HepG2 (cell line): ENCODE measurements around the gene RPRD1A. TPM values are rescaled to one million over a fixed set of nuclear protein-coding genes. Genes with fewer than 3 reads are reported as not detected.

ENCODE experiments used
- FOXA3 ChIP-seq: IDR thresholded peaks from 2 replicates; pipeline ENCODE4 v1.6.1; 2016; ENCODE audit warnings: missing genetic modification reagents, missing compliant biosample characterization
- HIVEP1 ChIP-seq: sonication (generic); formaldehyde crosslinking; IDR thresholded peaks from 2 replicates; pipeline ENCODE4 v1.4.0; 2020; ENCODE audit warnings: mild to moderate bottlenecking, missing genetic modification reagents
- KLF13 ChIP-seq: sonication (generic); formaldehyde crosslinking; IDR thresholded peaks from 2 replicates; pipeline ENCODE4 v1.4.0; 2020; ENCODE audit warnings: mild to moderate bottlenecking, missing genetic modification reagents
- MATR3 ChIP-seq: sonication (generic); formaldehyde crosslinking; IDR thresholded peaks from 2 replicates; pipeline ENCODE4 v1.4.0; 2020; ENCODE audit warnings: missing genetic modification reagents
- MXD4 ChIP-seq: IDR thresholded peaks from 2 replicates; pipeline ENCODE4 v1.6.1; 2016; ENCODE audit warnings: mild to moderate bottlenecking, missing biosample characterization, missing genetic modification reagents
- NCOA1 ChIP-seq: sonication (generic); formaldehyde crosslinking; IDR thresholded peaks from 2 replicates; pipeline ENCODE4 v1.9.0; 2021; ENCODE audit warnings: missing genetic modification reagents
- NR2F6 ChIP-seq, 2 experiments: IDR thresholded peaks; 2 replicates each; pipeline ENCODE4 v1.6.1; 2016; ENCODE audit warnings: antibody characterized with exemption in 1 of 2, mild to moderate bottlenecking in 1 of 2
- PAXIP1 ChIP-seq: sonication (generic); formaldehyde crosslinking; conservative IDR thresholded peaks from 2 replicates; pipeline ENCODE4 v1.4.0; 2020; ENCODE audit warnings: mild to moderate bottlenecking, missing genetic modification reagents, moderate library complexity
- RNF2 ChIP-seq: fragments of 450-650 bp; conservative IDR thresholded peaks from 2 replicates; pipeline ENCODE4 v1.6.1; 2016; ENCODE audit warnings: low read depth
- SP4 ChIP-seq: sonication (generic); formaldehyde crosslinking; IDR thresholded peaks from 2 replicates; pipeline ENCODE4 v1.8.1; 2023; ENCODE audit warnings: mild to moderate bottlenecking, missing genetic modification reagents
- TAF15 ChIP-seq: fragments of 200-400 bp; formaldehyde crosslinking; IDR thresholded peaks from one replicate; pipeline ENCODE4 v1.6.1; 2018; ENCODE audit warnings: mild to moderate bottlenecking, low read depth, low read length; ENCODE audit not compliant: poor library complexity, severe bottlenecking
- TOE1 ChIP-seq: sonication (generic); formaldehyde crosslinking; IDR thresholded peaks from 2 replicates; pipeline ENCODE4 v1.4.0; 2020; ENCODE audit warnings: mild to moderate bottlenecking, missing genetic modification reagents
- UBTF ChIP-seq: sonication (generic); formaldehyde crosslinking; IDR thresholded peaks from 2 replicates; pipeline ENCODE4 v1.4.0; 2020; ENCODE audit warnings: mild to moderate bottlenecking, missing genetic modification reagents
- XBP1 ChIP-seq: sonication (generic); formaldehyde crosslinking; IDR thresholded peaks from 2 replicates; pipeline ENCODE4 v1.5.0; 2020; ENCODE audit warnings: missing genetic modification reagents
- ZKSCAN8 ChIP-seq: IDR thresholded peaks from 2 replicates; pipeline ENCODE4 v1.6.1; 2016; ENCODE audit warnings: borderline replicate concordance, missing genetic modification reagents, missing compliant biosample characterization
- ZMAT3 ChIP-seq: sonication (generic); formaldehyde crosslinking; conservative IDR thresholded peaks from 2 replicates; pipeline ENCODE4 v1.7.0; 2021; ENCODE audit warnings: missing genetic modification reagents
- ZNF770 ChIP-seq: sonication (generic); formaldehyde crosslinking; IDR thresholded peaks from 2 replicates; pipeline ENCODE4 v1.5.0; 2020; ENCODE audit warnings: mild to moderate bottlenecking, missing genetic modification reagents
- ZNF788 ChIP-seq: sonication (generic); formaldehyde crosslinking; IDR thresholded peaks from 2 replicates; pipeline ENCODE4 v1.5.0; 2020; ENCODE audit warnings: mild to moderate bottlenecking, missing genetic modification reagents, borderline replicate concordance
- polyA plus RNA-seq, 8 experiments: library from polyadenylated mRNA; depleted of rRNA in 3 of 8; stranded (reverse) in 7 of 8; unstranded in 1 of 8; fragments of >200 nt; fragmentation: Illumina TruSeq in 4 of 8; extraction: Trizol in 4 of 8; gene quantifications; 2 replicates each; pipeline versions ENCODE4 v1.2.1 to v1.2.3, GENCODE V29; 2011 to 2016; ENCODE audit warnings: low read depth in 4 of 8, missing spikeins in 1 of 8, mixed read lengths in 1 of 8; ENCODE audit not compliant: insufficient read depth in 1 of 8
- total RNA-seq, 5 experiments: library from RNA; depleted of rRNA; stranded (reverse); fragments of >200 nt; fragmentation: Illumina TruSeq; extraction: Trizol; gene quantifications; 2 replicates each; pipeline ENCODE4 v1.2.3, GENCODE V29; 2016; ENCODE audit warnings: low read depth in 1 of 5
- TF ChIP-seq, protein P1 (sequence below): sonication (generic); formaldehyde crosslinking; IDR thresholded peaks from 2 replicates; pipeline ENCODE4 v1.4.0; 2020; ENCODE audit warnings: missing genetic modification reagents

Gene RPRD1A
- total and polyA plus RNA-seq, 2 of the 13 experiments (the other 11 are each of a cell fraction or from before 2014, with no cell fraction given): 42.5 to 78.2 TPM

DNA sequence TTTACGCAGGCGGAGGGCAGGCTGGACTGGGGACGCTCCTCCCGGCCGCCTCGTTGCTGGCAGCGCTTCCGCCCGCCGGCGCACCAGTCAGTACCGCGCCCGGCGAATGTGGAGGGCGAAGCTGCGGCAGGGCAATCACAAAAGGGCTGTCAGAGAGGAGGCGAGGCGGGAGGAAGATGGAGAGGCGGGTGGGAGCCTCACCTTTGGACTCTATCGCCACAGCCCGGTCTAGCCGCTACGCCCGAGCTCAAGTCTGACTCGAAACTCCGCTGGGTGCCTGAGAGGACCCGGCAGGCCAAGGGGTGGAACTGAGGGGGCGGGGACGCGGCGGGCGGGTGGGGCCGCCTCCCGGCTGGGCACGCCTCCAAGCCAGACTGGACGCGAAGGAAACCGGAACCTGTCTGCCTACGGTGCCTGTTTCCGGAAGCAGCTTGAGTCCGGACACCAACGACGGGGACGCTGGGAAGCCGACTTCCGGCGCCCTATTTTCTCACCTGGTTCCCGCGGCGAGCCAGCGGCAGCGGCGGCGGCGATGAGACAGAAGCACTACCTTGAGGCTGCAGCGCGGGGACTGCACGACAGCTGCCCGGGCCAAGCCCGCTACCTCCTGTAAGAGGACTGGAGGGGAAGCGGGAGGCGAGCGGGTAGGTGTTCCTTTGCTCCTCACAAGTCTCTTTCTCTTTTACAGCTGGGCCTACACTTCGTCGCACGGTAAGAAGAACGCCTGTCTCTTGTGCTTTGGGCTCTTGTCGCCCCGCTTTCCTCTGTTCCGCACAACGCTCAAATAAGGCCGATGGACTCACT lies 95.0 kb downstream of the RPRD1A start, which contains the start of gene RMP24 (continued):
- no peak for TF ChIP-seq TOE1 (CRISPR knock-in tag)
- TF ChIP-seq PAXIP1: peak; percentile 64
- no peak for TF ChIP-seq TAF15
- no peak for TF ChIP-seq NCOA1
- TF ChIP-seq, protein P1, sequence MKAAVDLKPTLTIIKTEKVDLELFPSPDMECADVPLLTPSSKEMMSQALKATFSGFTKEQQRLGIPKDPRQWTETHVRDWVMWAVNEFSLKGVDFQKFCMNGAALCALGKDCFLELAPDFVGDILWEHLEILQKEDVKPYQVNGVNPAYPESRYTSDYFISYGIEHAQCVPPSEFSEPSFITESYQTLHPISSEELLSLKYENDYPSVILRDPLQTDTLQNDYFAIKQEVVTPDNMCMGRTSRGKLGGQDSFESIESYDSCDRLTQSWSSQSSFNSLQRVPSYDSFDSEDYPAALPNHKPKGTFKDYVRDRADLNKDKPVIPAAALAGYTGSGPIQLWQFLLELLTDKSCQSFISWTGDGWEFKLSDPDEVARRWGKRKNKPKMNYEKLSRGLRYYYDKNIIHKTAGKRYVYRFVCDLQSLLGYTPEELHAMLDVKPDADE: peak; percentile 88; the same call in 1 of the 2 replicates
- peak; percentile 69; the same call in 1 of the 2 replicates for TF ChIP-seq HIVEP1
- TF ChIP-seq RNF2: no peak
- TF ChIP-seq MATR3 (CRISPR knock-in tag): no peak
- TF ChIP-seq MXD4: peak; percentile 65; the same call in 1 of the 2 replicates
- peak; percentile 69 for TF ChIP-seq ZMAT3
- no peak for TF ChIP-seq XBP1 (CRISPR knock-in tag)
- TF ChIP-seq KLF13 (CRISPR knock-in tag): no peak
- peak; percentile 35; the same call in 1 of the 2 replicates for TF ChIP-seq ZNF770 (CRISPR knock-in tag)
- peak; percentile 91; the same call in 1 of the 2 replicates for TF ChIP-seq ZNF788
- TF ChIP-seq UBTF (CRISPR knock-in tag): peak; percentile 95
- peak; percentile 77; the same call in 1 of the 2 replicates for TF ChIP-seq ZKSCAN8 (CRISPR knock-in tag)
- no peak for TF ChIP-seq NR2F6 (IDR thresholded peaks at IDR 0.05)
- peak; percentile 31; the same call in 1 of the 2 replicates for TF ChIP-seq NR2F6 (CRISPR knock-in tag; IDR thresholded peaks at IDR 0.05)
- peak; percentile 95 for TF ChIP-seq SP4
- TF ChIP-seq FOXA3: 0 out of 2 replicates have a peak, but pooled peaks have one; percentile 41
